Immature natural killer cell (primary cell): ENCODE measurements around the gene MED27. TPM values are rescaled to one million over a fixed set of nuclear protein-coding genes. Genes with fewer than 3 reads are reported as not detected.
"Not testable (repeated sequence)": the region's sequence is repeated elsewhere in the genome, so short reads cannot be mapped to it uniquely, and the experiment has no call there.

Experiments used
- DNase-seq, 3 donors: peaks; one replicate each; pipeline ENCODE4 v3.0.0; 2022; ENCODE audit warnings: mixed read lengths in 1 of 3
- H3K27ac Mint-ChIP-seq, 6 donors: one replicate each; pipeline ENCODE4 v1.8.0; 2020; ENCODE audit warnings: mixed read lengths in 6 of 6, mild to moderate bottlenecking in 5 of 6, inconsistent platforms in 4 of 6, moderate library complexity in 3 of 6
- H3K27me3 Mint-ChIP-seq, 3 donors: one replicate each; pipeline ENCODE4 v1.8.0; 2020 to 2021; ENCODE audit warnings: low read depth in 3 of 3, mild to moderate bottlenecking in 3 of 3, mixed read lengths in 3 of 3, moderate library complexity in 3 of 3, inconsistent platforms in 1 of 3
- H3K36me3 Mint-ChIP-seq, 3 donors: one replicate each; pipeline ENCODE4 v1.8.0; 2020; ENCODE audit warnings: mixed read lengths in 3 of 3, inconsistent platforms in 2 of 3, mild to moderate bottlenecking in 2 of 3
- H3K4me1 Mint-ChIP-seq, 2 donors: one replicate each; pipeline ENCODE4 v1.8.0; 2020; ENCODE audit warnings: inconsistent platforms in 2 of 2, mild to moderate bottlenecking in 2 of 2, mixed read lengths in 2 of 2, moderate library complexity in 1 of 2
- H3K4me3 Mint-ChIP-seq, 5 donors: one replicate each; pipeline ENCODE4 v1.8.0; 2020; ENCODE audit warnings: mild to moderate bottlenecking in 5 of 5, mixed read lengths in 5 of 5, inconsistent platforms in 3 of 5, moderate library complexity in 3 of 5
- H3K9me3 Mint-ChIP-seq, 6 donors: one replicate each; pipeline ENCODE4 v1.8.0; 2020; ENCODE audit warnings: mild to moderate bottlenecking in 6 of 6, mixed read lengths in 6 of 6, inconsistent platforms in 4 of 6, moderate library complexity in 3 of 6
- polyA plus RNA-seq, 3 donors: library from polyadenylated mRNA; unstranded; fragments of 300-500 nt; fragmentation: Illumina TruSeq; gene quantifications; one replicate each; pipeline ENCODE4 v1.2.3, GENCODE V29; 2021

The MED27 gene
- polyA plus RNA-seq, 3 donors from 2014 or later: 46.3 to 90.1 (median 53.7) TPM

DNA sequence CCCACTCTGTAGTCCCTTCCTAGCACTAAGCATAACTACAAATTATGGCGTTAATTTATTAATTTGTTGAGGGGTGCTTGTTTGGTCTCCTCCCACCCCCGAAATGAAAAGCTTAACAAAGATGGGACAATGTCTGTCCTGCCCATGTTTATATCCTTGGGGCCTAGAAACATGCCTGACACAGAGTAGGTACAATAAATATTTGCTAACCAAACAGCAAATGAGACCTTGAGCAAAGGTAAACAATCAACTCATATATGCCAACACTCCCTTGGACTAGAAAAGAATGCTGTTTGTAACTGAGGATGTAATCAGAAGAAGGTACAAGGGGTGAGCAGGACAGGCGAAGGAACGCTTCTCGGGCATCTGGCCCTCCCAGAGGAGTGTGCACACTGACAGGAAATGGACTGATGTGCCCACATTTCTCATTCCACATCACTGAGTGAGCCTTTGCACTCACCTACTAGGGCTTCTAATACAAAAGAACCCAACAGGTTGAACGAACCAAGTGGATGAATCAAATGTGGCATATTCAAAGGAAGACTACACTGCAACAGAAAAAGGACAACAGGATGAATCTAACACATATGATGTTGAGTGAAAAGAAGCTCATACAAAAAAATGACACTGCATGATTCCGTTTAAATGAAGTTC is 66.8 kb downstream of the MED27 start:
- peak overlapping the region in 1 of 6 donors; percentile 11 for H3K27ac Mint-ChIP-seq
- no peak overlapping the region for H3K4me3 Mint-ChIP-seq

GRCh38 chr9:132011896-132012295 is 67.8 kb downstream of the MED27 start:
- H3K4me3 Mint-ChIP-seq: no peak overlapping the region

More for the DNA sequence above, 66.8 kb downstream of the MED27 start:
- no peak for DNase-seq
- peaks cover 6 to 10% (median 9%) of the 10 kb centered on the region in 3 donors for H3K36me3 Mint-ChIP-seq
- no peaks in the 10 kb centered on the region for H3K9me3 Mint-ChIP-seq
- peaks cover 7 to 19% of the 10 kb centered on the region in 2 donors for H3K4me1 Mint-ChIP-seq
- H3K27me3 Mint-ChIP-seq: peaks cover 0 to 3% (median 0%) of the 10 kb centered on the region in 3 donors

GRCh38 chr9:132011309-132011708 is 68.4 kb downstream of the MED27 start:
- Mint-ChIP-seq H3K4me3 (no peak overlapping the region), H3K9me3 (no peaks in the 10 kb centered on the region), H3K4me1 (peaks cover 22 to 29% of the 10 kb centered on the region in 2 donors), H3K27me3 (peaks cover 0 to 3% (median 0%) of the 10 kb centered on the region in 3 donors), H3K27ac (no peak overlapping the region), H3K36me3 (peaks cover 6 to 10% (median 9%) of the 10 kb centered on the region in 3 donors)
- no peak for DNase-seq

More at GRCh38 chr9:132011896-132012295, 67.8 kb downstream of the MED27 start:
- Mint-ChIP-seq H3K4me1 (peaks cover 16 to 23% of the 10 kb centered on the region in 2 donors), H3K36me3 (peaks cover 6 to 10% (median 9%) of the 10 kb centered on the region in 3 donors), H3K27ac (no peak overlapping the region), H3K27me3 (peaks cover 0 to 3% (median 0%) of the 10 kb centered on the region in 3 donors), H3K9me3 (no peaks in the 10 kb centered on the region)
- no peak for DNase-seq

- peaks cover 27 to 33% of the 10 kb centered on the region in 2 donors for H3K4me1 Mint-ChIP-seq
Measured at GRCh38 chr9:132010201-132010600, 69.5 kb downstream of the MED27 start.

GRCh38 chr9:132008855-132009812 is 70.5 kb downstream of the MED27 start:
- no peak for DNase-seq
- Mint-ChIP-seq H3K4me1 (peaks cover 30 to 38% of the 10 kb centered on the region in 2 donors), H3K36me3 (peaks cover 6 to 10% (median 9%) of the 10 kb centered on the region in 3 donors), H3K27me3 (peaks cover 0 to 1% (median 0%) of the 10 kb centered on the region in 3 donors), H3K9me3 (no peaks in the 10 kb centered on the region), H3K4me3 (no peak overlapping the region), H3K27ac (no peak overlapping the region)

More at GRCh38 chr9:132010201-132010600, 69.5 kb downstream of the MED27 start:
- H3K9me3 Mint-ChIP-seq, H3K27ac Mint-ChIP-seq, DNase-seq, H3K4me3 Mint-ChIP-seq, H3K36me3 Mint-ChIP-seq, H3K27me3 Mint-ChIP-seq: not testable (repeated sequence)

DNA sequence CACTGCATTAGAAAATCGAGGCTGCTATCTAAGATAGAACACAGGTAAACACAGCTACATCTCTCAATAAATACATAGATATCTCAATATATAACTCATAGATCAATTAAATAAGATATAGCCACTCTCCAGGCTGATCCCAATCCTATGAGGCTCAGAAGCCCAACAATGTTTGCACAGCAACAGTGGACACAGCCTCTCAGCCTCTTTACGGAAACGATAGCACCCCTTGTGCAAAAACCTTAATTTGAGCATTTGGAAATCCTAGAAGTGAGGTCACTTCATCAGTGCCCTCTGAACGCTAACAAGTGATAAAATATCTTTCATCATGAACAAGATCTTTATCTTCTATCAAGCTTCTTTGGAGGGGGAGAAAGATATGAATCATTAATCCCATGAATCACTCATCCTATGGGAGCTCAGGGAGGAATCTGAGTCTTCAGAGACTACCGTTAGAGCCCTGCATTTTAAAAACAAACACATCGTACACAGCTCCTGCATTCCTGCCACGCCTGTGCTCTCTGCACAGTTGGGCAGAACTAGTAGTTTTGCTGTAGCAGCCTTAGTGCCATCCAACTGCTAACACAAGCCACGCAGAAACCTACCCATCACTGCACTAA is 71.4 kb downstream of the MED27 start:
- H3K4me3 Mint-ChIP-seq: no peak overlapping the region
- no peak for DNase-seq
- H3K36me3 Mint-ChIP-seq: peaks cover 4 to 9% (median 8%) of the 10 kb centered on the region in 3 donors
- peaks cover 35 to 46% of the 10 kb centered on the region in 2 donors for H3K4me1 Mint-ChIP-seq
- H3K27me3 Mint-ChIP-seq: peaks cover 0 to 1% (median 0%) of the 10 kb centered on the region in 3 donors
- no peaks in the 10 kb centered on the region for H3K9me3 Mint-ChIP-seq
- H3K27ac Mint-ChIP-seq: no peak overlapping the region

GRCh38 chr9:132007371-132008025 is 72.2 kb downstream of the MED27 start:
- peaks cover 35 to 54% of the 10 kb centered on the region in 2 donors for H3K4me1 Mint-ChIP-seq
- DNase-seq: no peak

GRCh38 chr9:132006677-132007370 is 72.8 kb downstream of the MED27 start:
- Mint-ChIP-seq H3K4me3 (peak overlapping the region in 4 of 5 donors; percentile 37 to 62 (median 49)), H3K27me3 (peaks cover 0 to 1% (median 0%) of the 10 kb centered on the region in 3 donors), H3K27ac (peak overlapping the region; percentile 4 to 61 (median 16)), H3K9me3 (no peaks in the 10 kb centered on the region), H3K36me3 (no peaks in the 10 kb centered on the region), H3K4me1 (peaks cover 39 to 60% of the 10 kb centered on the region in 2 donors)
- peak in 2 of 3 donors; percentile 21 to 31 for DNase-seq

More at GRCh38 chr9:132007371-132008025, 72.2 kb downstream of the MED27 start:
- Mint-ChIP-seq H3K27me3 (peaks cover 0 to 1% (median 0%) of the 10 kb centered on the region in 3 donors), H3K36me3 (peaks cover 0 to under 1% (median 0%) of the 10 kb centered on the region in 3 donors), H3K27ac (peak overlapping the region in 4 of 6 donors; percentile 10 to 61 (median 32)), H3K4me3 (peak overlapping the region; percentile 12 to 62 (median 45)), H3K9me3 (no peaks in the 10 kb centered on the region)

GRCh38 chr9:132005899-132006298 is 73.8 kb downstream of the MED27 start:
- Mint-ChIP-seq H3K27ac (peak overlapping the region in 2 of 6 donors; percentile 4 to 14), H3K9me3 (no peaks in the 10 kb centered on the region), H3K4me1 (peaks cover 43 to 68% of the 10 kb centered on the region in 2 donors), H3K36me3 (peaks cover 0 to 2% (median 0%) of the 10 kb centered on the region in 3 donors), H3K4me3 (no peak overlapping the region), H3K27me3 (peaks cover 0 to 1% (median 0%) of the 10 kb centered on the region in 3 donors)
- DNase-seq: no peak

- H3K4me3 Mint-ChIP-seq: no peak overlapping the region
- no peaks in the 10 kb centered on the region for H3K27me3 Mint-ChIP-seq
- H3K36me3 Mint-ChIP-seq: peaks cover 0 to 4% (median 0%) of the 10 kb centered on the region in 3 donors
- H3K27ac Mint-ChIP-seq: peak overlapping the region in 1 of 6 donors; percentile 25
- DNase-seq: no peak
- H3K4me1 Mint-ChIP-seq: peaks cover 55 to 84% of the 10 kb centered on the region in 2 donors
- H3K9me3 Mint-ChIP-seq: peaks cover 0 to 1% (median 0%) of the 10 kb centered on the region in 6 donors
Measured at GRCh38 chr9:132004323-132004722, 75.3 kb downstream of the MED27 start.

- H3K27me3 Mint-ChIP-seq: no peaks in the 10 kb centered on the region
- H3K36me3 Mint-ChIP-seq: peaks cover 0 to 4% (median 0%) of the 10 kb centered on the region in 3 donors
- peaks cover 57 to 86% of the 10 kb centered on the region in 2 donors for H3K4me1 Mint-ChIP-seq
- H3K4me3 Mint-ChIP-seq: no peak overlapping the region
- peak overlapping the region in 3 of 6 donors; percentile 2 to 27 (median 20) for H3K27ac Mint-ChIP-seq
- H3K9me3 Mint-ChIP-seq: peaks cover 0 to 1% (median 0%) of the 10 kb centered on the region in 6 donors
- DNase-seq: no peak
Measured at GRCh38 chr9:132003896-132004295, 75.8 kb downstream of the MED27 start.

GRCh38 chr9:132003319-132003704 is 76.4 kb downstream of the MED27 start:
- H3K4me1 Mint-ChIP-seq: peaks cover 58 to 86% of the 10 kb centered on the region in 2 donors
- H3K27me3 Mint-ChIP-seq: no peaks in the 10 kb centered on the region
- peaks cover 0 to 4% (median 0%) of the 10 kb centered on the region in 3 donors for H3K36me3 Mint-ChIP-seq
- DNase-seq: no peak
- H3K4me3 Mint-ChIP-seq: no peak overlapping the region
- H3K9me3 Mint-ChIP-seq: peaks cover 0 to 1% (median 0%) of the 10 kb centered on the region in 6 donors
- H3K27ac Mint-ChIP-seq: peak overlapping the region in 3 of 6 donors; percentile 27 to 52 (median 30)
